Measurements from ENCODE around the gene BIRC5.

Gene BIRC5

GRCh38 chr17:78184868-78185267, 29.2 kb upstream of the BIRC5 start:
- peaks cover 23% of the 10 kb centered on the region for H3K4me1 ChIP-seq (ENCODE audit: control insufficient read depth, insufficient read depth, low read length, poor library complexity, severe bottlenecking)
- H3K9me3 ChIP-seq (ENCODE audit: control insufficient read depth, low read length), result no peaks in the 10 kb centered on the region
- peak overlapping the region; percentile 16 for H3K4me3 ChIP-seq (ENCODE audit: extremely low read depth, insufficient read depth, low read length, poor library complexity, severe bottlenecking)
- WGBS, 2 experiments (ENCODE audit: insufficient coverage in 2 of 2), result 87 to 95% methylated on average over 3 to 4 of the region's 9 CpGs
- peaks cover 61% of the 10 kb centered on the region for H3K36me3 ChIP-seq (ENCODE audit: control insufficient read depth, insufficient read depth, low read length)
- no peak overlapping the region for H3K27ac ChIP-seq (ENCODE audit: low read depth, low read length, severe bottlenecking)

GRCh38 chr17:78185981-78186691, 27.9 kb upstream of the BIRC5 start:
- Histone ChIP-seq H3K27ac (ENCODE audit: low read depth, low read length, severe bottlenecking) (no peak overlapping the region), H3K4me3 (ENCODE audit: extremely low read depth, insufficient read depth, low read length, poor library complexity, severe bottlenecking) (peak overlapping the region; percentile 69), H3K4me1 (ENCODE audit: control insufficient read depth, insufficient read depth, low read length, poor library complexity, severe bottlenecking) (peaks cover 23% of the 10 kb centered on the region), H3K36me3 (ENCODE audit: control insufficient read depth, insufficient read depth, low read length) (peaks cover 59% of the 10 kb centered on the region), H3K9me3 (ENCODE audit: control insufficient read depth, low read length) (no peaks in the 10 kb centered on the region)
- whole genome bisulfite sequencing, 2 experiments (ENCODE audit: insufficient coverage in 2 of 2), result 59 to 88% methylated on average over 3 to 7 of the region's 10 CpGs

DNA sequence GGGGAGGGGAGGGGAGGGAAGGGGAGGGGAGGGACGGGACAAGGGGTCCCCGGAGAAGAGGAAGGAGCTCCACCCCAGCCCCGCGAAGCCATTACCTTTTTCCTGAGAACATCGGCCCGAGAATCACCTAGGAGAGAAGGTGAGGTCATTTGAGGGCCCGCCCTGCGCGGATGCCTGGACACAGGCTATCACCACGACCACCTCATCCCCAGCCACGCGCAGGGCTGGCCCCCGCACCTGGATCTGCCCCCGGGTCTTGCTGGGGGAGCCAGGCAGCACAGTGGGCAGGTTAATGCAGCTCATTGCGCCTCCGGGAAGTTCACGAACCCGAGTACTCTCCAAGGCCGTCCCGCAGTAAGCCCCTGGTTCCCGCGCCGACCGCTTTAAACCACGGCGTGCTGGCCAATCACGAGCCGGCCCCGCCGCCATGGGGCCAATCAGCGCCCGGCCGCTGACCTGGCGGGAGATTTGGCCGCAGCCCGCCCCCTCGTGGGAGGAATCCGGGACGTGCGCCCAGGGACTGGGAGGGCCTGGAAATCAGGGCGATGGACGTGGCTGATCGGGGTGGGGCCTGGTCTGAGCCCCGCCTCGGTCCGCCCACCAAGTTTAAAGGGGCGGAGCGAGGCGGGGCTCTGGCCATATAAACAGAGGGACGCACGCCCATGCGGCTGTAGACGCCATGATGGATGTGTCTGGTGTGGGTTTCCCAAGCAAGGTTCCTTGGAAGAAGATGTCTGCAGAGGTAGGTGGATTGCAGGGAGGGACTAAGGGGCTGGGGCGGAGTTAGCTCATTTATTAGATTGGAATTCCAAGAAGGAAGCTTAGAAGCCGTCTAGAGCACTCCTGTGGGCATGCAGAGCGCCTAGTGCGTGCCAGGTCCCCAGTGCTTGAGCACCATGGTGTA, 27.1 kb upstream of the BIRC5 start, which contains the start of the genes AFMID and TK1:
TSS of gene AFMID (plus strand) at position 671 of the 904 bp plus-strand sequence. CDS start at position 680, 9 bp downstream.
TSS of gene TK1 (minus strand) at position 361 of the 904 bp plus-strand sequence. CDS start at position 303, 58 bp downstream.
- WGBS, 2 experiments (ENCODE audit: insufficient coverage in 2 of 2), result 5 to 6% methylated on average over 40 to 48 of the region's 57 CpGs
- no peaks in the 10 kb centered on the region for H3K9me3 ChIP-seq (ENCODE audit: control insufficient read depth, low read length)
- peaks cover 56% of the 10 kb centered on the region for H3K36me3 ChIP-seq (ENCODE audit: control insufficient read depth, insufficient read depth, low read length)
- H3K4me1 ChIP-seq (ENCODE audit: control insufficient read depth, insufficient read depth, low read length, poor library complexity, severe bottlenecking), result peaks cover 23% of the 10 kb centered on the region
- H3K4me3 ChIP-seq (ENCODE audit: extremely low read depth, insufficient read depth, low read length, poor library complexity, severe bottlenecking), result peak within 1 kb of the TSS; percentile 69
- H3K27ac ChIP-seq (ENCODE audit: low read depth, low read length, severe bottlenecking), result peak within 1 kb of the TSS; percentile 84

GRCh38 chr17:78196716-78197115, 17.3 kb upstream of the BIRC5 start:
- peaks cover 59% of the 10 kb centered on the region for H3K36me3 ChIP-seq (ENCODE audit: control insufficient read depth, insufficient read depth, low read length)
- WGBS, 2 experiments (ENCODE audit: insufficient coverage in 2 of 2), result 93% methylated on average over 3 of the region's 5 CpGs; no CpG with 5 or more reads in 1 of the 2 experiments
- no peak overlapping the region for H3K27ac ChIP-seq (ENCODE audit: low read depth, low read length, severe bottlenecking)

DNA sequence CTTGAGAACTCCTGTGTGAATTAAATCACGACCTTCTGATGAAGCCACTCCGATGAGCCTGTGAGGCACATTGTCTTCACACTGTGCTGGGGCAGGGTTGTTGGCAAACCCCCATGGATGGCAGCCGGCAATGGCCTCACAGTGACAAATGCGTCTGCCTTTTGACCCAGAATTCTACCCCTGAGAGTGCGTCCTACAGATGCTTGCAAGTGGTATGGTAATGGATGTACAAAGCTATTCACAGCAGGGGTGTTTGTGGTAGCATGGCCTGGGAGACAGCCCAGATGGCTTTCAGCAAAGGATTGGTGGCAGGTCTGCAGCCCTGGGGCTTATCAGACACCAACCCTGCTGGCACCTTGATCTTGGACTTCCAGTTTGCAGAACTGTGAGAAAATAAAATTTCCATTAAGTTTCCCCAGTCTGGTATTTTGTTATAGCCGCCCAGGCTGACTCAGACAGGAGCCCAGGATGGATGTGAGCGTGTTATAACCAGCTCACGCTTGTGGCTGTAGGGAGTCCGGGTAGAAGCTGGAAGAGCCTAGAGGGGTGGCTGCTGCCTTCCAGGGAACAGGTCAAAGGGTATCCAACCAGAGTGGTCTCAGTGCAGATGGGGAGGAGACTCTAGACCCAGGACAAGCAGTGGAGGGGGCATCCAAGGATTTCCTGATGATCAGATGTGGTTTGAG, 16.8 kb upstream of the BIRC5 start:
- 65 to 75% methylated on average over 9 of the region's 9 CpGs for WGBS, 2 experiments (ENCODE audit: insufficient coverage in 2 of 2)
- Histone ChIP-seq H3K9me3 (ENCODE audit: control insufficient read depth, low read length) (no peaks in the 10 kb centered on the region), H3K4me3 (ENCODE audit: extremely low read depth, insufficient read depth, low read length, poor library complexity, severe bottlenecking) (no peak overlapping the region), H3K4me1 (ENCODE audit: control insufficient read depth, insufficient read depth, low read length, poor library complexity, severe bottlenecking) (no peaks in the 10 kb centered on the region), H3K36me3 (ENCODE audit: control insufficient read depth, insufficient read depth, low read length) (peaks cover 55% of the 10 kb centered on the region), H3K27ac (ENCODE audit: low read depth, low read length, severe bottlenecking) (no peak overlapping the region)

More at GRCh38 chr17:78196716-78197115, 17.3 kb upstream of the BIRC5 start:
- Histone ChIP-seq H3K4me1 (ENCODE audit: control insufficient read depth, insufficient read depth, low read length, poor library complexity, severe bottlenecking) (no peaks in the 10 kb centered on the region), H3K9me3 (ENCODE audit: control insufficient read depth, low read length) (no peaks in the 10 kb centered on the region), H3K4me3 (ENCODE audit: extremely low read depth, insufficient read depth, low read length, poor library complexity, severe bottlenecking) (no peak overlapping the region)

DNA sequence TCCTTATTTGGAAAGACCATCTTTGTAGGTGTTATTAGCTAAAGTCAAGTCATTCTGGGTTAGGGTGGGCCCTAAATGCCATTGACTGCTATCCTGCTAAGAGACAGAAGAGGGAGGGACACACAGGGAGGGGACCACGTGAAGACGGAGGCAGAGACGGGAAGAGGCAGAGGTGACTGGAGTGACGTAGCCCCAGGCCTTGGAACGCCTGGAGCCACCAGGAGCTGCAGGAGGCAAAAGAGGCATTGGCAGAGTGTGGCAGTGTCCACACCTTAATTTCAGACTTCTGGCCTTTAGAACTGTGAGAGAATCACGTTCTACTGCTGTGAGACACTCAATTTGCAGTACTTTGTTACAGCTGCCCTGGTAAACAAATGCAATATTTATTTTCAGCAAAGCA, 13.6 kb upstream of the BIRC5 start:
- no peaks in the 10 kb centered on the region for H3K4me1 ChIP-seq (ENCODE audit: control insufficient read depth, insufficient read depth, low read length, poor library complexity, severe bottlenecking)
- 89 to 90% methylated on average over 6 of the region's 6 CpGs for WGBS, 2 experiments (ENCODE audit: insufficient coverage in 2 of 2)
- no peak overlapping the region for H3K27ac ChIP-seq (ENCODE audit: low read depth, low read length, severe bottlenecking)
- peaks cover 43% of the 10 kb centered on the region for H3K36me3 ChIP-seq (ENCODE audit: control insufficient read depth, insufficient read depth, low read length)
- no peaks in the 10 kb centered on the region for H3K9me3 ChIP-seq (ENCODE audit: control insufficient read depth, low read length)
- no peak overlapping the region for H3K4me3 ChIP-seq (ENCODE audit: extremely low read depth, insufficient read depth, low read length, poor library complexity, severe bottlenecking)

DNA sequence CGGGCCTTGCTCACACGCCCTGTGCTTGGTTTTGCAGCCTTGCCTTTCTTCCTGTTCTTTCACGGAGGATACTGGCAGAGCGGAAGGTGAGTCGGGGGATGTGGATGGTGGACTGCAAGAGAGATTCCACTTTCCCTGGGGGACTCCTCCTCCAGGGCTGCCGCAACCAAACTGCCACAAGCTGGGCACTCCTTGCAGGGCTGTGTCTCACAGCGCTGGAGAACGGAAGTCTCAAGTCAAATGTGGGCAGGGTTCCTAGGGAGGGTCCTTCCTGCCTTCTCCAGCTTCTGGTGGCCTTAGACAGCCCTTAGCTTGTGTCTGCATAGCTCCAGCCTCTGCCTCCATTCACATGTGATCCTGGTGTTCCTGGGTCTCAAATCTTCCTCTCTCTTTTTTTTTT, 11.4 kb upstream of the BIRC5 start:
- H3K36me3 ChIP-seq (ENCODE audit: control insufficient read depth, insufficient read depth, low read length), result peaks cover 33% of the 10 kb centered on the region
- H3K27ac ChIP-seq (ENCODE audit: low read depth, low read length, severe bottlenecking), result no peak overlapping the region
- H3K9me3 ChIP-seq (ENCODE audit: control insufficient read depth, low read length), result no peaks in the 10 kb centered on the region
- no peaks in the 10 kb centered on the region for H3K4me1 ChIP-seq (ENCODE audit: control insufficient read depth, insufficient read depth, low read length, poor library complexity, severe bottlenecking)
- H3K4me3 ChIP-seq (ENCODE audit: extremely low read depth, insufficient read depth, low read length, poor library complexity, severe bottlenecking), result no peak overlapping the region
- 92 to 95% methylated on average over 5 to 7 of the region's 8 CpGs for WGBS, 2 experiments (ENCODE audit: insufficient coverage in 2 of 2)

GRCh38 chr17:78204387-78205123, 9.5 kb upstream of the BIRC5 start:
- WGBS, 2 experiments (ENCODE audit: insufficient coverage in 2 of 2), result 93 to 98% methylated on average over 22 of the region's 22 CpGs
- H3K9me3 ChIP-seq (ENCODE audit: control insufficient read depth, low read length), result no peaks in the 10 kb centered on the region
- no peak overlapping the region for H3K4me3 ChIP-seq (ENCODE audit: extremely low read depth, insufficient read depth, low read length, poor library complexity, severe bottlenecking)
- H3K36me3 ChIP-seq (ENCODE audit: control insufficient read depth, insufficient read depth, low read length), result peaks cover 22% of the 10 kb centered on the region
- H3K27ac ChIP-seq (ENCODE audit: low read depth, low read length, severe bottlenecking), result no peak overlapping the region
- H3K4me1 ChIP-seq (ENCODE audit: control insufficient read depth, insufficient read depth, low read length, poor library complexity, severe bottlenecking), result no peaks in the 10 kb centered on the region

GRCh38 chr17:78205124-78205775, 8.8 kb upstream of the BIRC5 start:
- Histone ChIP-seq H3K4me1 (ENCODE audit: control insufficient read depth, insufficient read depth, low read length, poor library complexity, severe bottlenecking) (no peaks in the 10 kb centered on the region), H3K4me3 (ENCODE audit: extremely low read depth, insufficient read depth, low read length, poor library complexity, severe bottlenecking) (no peak overlapping the region), H3K36me3 (ENCODE audit: control insufficient read depth, insufficient read depth, low read length) (peaks cover 22% of the 10 kb centered on the region), H3K9me3 (ENCODE audit: control insufficient read depth, low read length) (no peaks in the 10 kb centered on the region), H3K27ac (ENCODE audit: low read depth, low read length, severe bottlenecking) (no peak overlapping the region)
- WGBS, 2 experiments (ENCODE audit: insufficient coverage in 2 of 2), result 91 to 97% methylated on average over 13 to 16 of the region's 17 CpGs

All from mesodermal cell (in vitro differentiated cells).